ENCODE measurements around the gene CCDC28B.

DNA sequence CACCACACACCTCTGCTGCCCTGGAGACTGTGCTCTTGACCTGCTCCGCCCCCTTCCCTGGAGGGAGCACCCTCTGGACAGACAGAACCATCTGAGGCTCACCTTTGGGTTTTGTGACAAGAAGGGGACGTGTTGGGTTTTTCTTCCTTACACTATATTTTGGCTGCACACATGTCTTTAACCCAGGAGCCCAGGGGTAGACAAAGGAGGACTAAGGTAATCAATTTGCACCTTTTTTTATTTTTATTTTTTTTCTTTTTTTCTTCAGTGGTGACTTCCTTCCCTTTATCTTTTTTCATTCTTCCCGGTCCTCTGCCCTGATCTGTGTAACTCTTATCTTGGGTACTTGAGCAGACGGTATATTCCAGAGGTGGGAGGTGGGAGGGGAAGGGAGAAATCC lies 29.4 kb upstream of the CCDC28B start:
- TF ChIP-seq HNF4G (IDR thresholded peaks at IDR 0.05; ENCODE audit: borderline replicate concordance, low read depth, low read length) (no peak), HNF4G (CRISPR knock-in tag; IDR thresholded peaks at IDR 0.05; ENCODE audit: borderline replicate concordance, low read depth) (no peak), POLR2A (IDR thresholded peaks at IDR 0.05; ENCODE audit: insufficient read depth in 1 of 2, low read depth in 2 of 2, low read length in 2 of 2) (no peak), MYC (CRISPR knock-in tag; IDR thresholded peaks at IDR 0.05; ENCODE audit: borderline replicate concordance) (no peak), ZNF446 (CRISPR knock-in tag; IDR thresholded peaks at IDR 0.05) (no peak), ZNF720 (CRISPR knock-in tag; IDR thresholded peaks at IDR 0.05) (no peak), ZKSCAN1 (IDR thresholded peaks at IDR 0.05; ENCODE audit: low read length) (no peak)
